ENCODE measurements around the gene RPS23.

RPS23 gene

GRCh38 chr5:82277987-82278710 is at the start of gene RPS23:
TSS of gene RPS23 (minus strand) at chr5:82278354. CDS start at chr5:82278323, 31 bp downstream.
- peak; percentile 79 to 90 for DNase-seq

- no peak for DNase-seq
Observed at GRCh38 chr5:82327941-82328340, 49.8 kb upstream of the RPS23 start.

GRCh38 chr5:82325996-82326395 is 47.8 kb upstream of the RPS23 start:
- no peak for DNase-seq

GRCh38 chr5:82325155-82325554 is 47.0 kb upstream of the RPS23 start:
- no peak for DNase-seq

GRCh38 chr5:82320966-82321365 is 42.8 kb upstream of the RPS23 start:
- DNase-seq = no peak

GRCh38 chr5:82319651-82320376 is 41.7 kb upstream of the RPS23 start:
- no peak for DNase-seq

GRCh38 chr5:82319192-82319591 is 41.0 kb upstream of the RPS23 start:
- no peak for DNase-seq

- DNase-seq = no peak
Observed at GRCh38 chr5:82314964-82315758, 37.0 kb upstream of the RPS23 start.

- DNase-seq = no peak
Observed at GRCh38 chr5:82313016-82313415, 34.9 kb upstream of the RPS23 start.

- peak; percentile 30 to 34 for DNase-seq
Observed at GRCh38 chr5:82312373-82312856, 34.3 kb upstream of the RPS23 start.

- DNase-seq = no peak
Observed at GRCh38 chr5:82309091-82309531, 31.0 kb upstream of the RPS23 start.

- no peak for DNase-seq
Observed at GRCh38 chr5:82308416-82308815, 30.3 kb upstream of the RPS23 start.

- DNase-seq = no peak
Observed at GRCh38 chr5:82307451-82307850, 29.3 kb upstream of the RPS23 start.

GRCh38 chr5:82306151-82306550 is 28.0 kb upstream of the RPS23 start:
- no peak for DNase-seq

GRCh38 chr5:82301190-82301589 is 23.0 kb upstream of the RPS23 start:
- DNase-seq = no peak

- no peak for DNase-seq
Observed at GRCh38 chr5:82298668-82299067, 20.5 kb upstream of the RPS23 start.

- no peak for DNase-seq
Observed at GRCh38 chr5:82297711-82298110, 19.6 kb upstream of the RPS23 start.

GRCh38 chr5:82296929-82297328 is 18.8 kb upstream of the RPS23 start:
- no peak for DNase-seq

- no peak for DNase-seq
Observed at GRCh38 chr5:82295959-82296531, 17.9 kb upstream of the RPS23 start.

GRCh38 chr5:82295144-82295543 is 17.0 kb upstream of the RPS23 start:
- DNase-seq = peak in 1 of 2 experiments; percentile 14

- DNase-seq = no peak
Observed at GRCh38 chr5:82291420-82291819, 13.3 kb upstream of the RPS23 start.

GRCh38 chr5:82290908-82291307 is 12.8 kb upstream of the RPS23 start:
- DNase-seq = no peak

GRCh38 chr5:82290005-82290404 is 11.9 kb upstream of the RPS23 start:
- DNase-seq = no peak
